ENCODE results near the gene CCDC83. TPM values are rescaled to one million over a fixed set of nuclear protein-coding genes. Genes with fewer than 3 reads are reported as not detected.

Gene CCDC83
- total RNA-seq, 2 donors from 2014 or later: not detected

DNA sequence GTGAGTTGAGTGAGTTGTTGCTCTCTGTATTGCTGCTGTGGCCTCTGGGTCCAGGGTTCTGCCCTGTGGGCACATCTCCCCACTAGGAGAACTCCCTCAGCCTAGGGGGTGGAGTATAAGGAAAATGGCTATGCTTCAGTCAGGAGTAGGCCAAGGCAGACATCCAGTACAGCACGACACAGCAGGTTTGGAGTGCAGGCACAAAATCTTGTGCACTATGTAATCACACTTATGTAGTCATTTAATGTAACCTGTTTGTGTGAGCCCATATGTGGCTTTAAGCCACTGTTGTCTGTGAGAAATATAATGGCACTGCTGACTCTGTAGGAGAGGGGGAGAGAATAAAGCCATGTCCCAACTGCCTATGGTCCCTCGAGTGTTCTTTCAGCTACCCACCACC, 90.1 kb downstream of the CCDC83 start:
- Histone ChIP-seq H3K27me3 (no peaks in the 10 kb centered on the region), H3K9ac (ENCODE audit: low read depth in 2 of 2, low read length in 2 of 2) (no peak overlapping the region), H3K27ac (no peak overlapping the region), H3K36me3 (no peaks in the 10 kb centered on the region), H3K4me3 (no peak overlapping the region), H3K4me1 (no peaks in the 10 kb centered on the region), H3K9me3 (no peaks in the 10 kb centered on the region)
- intact Hi-C loops (cut with DNase I): no loop called here
- no peak for DNase-seq
- TF ChIP-seq, protein P1, sequence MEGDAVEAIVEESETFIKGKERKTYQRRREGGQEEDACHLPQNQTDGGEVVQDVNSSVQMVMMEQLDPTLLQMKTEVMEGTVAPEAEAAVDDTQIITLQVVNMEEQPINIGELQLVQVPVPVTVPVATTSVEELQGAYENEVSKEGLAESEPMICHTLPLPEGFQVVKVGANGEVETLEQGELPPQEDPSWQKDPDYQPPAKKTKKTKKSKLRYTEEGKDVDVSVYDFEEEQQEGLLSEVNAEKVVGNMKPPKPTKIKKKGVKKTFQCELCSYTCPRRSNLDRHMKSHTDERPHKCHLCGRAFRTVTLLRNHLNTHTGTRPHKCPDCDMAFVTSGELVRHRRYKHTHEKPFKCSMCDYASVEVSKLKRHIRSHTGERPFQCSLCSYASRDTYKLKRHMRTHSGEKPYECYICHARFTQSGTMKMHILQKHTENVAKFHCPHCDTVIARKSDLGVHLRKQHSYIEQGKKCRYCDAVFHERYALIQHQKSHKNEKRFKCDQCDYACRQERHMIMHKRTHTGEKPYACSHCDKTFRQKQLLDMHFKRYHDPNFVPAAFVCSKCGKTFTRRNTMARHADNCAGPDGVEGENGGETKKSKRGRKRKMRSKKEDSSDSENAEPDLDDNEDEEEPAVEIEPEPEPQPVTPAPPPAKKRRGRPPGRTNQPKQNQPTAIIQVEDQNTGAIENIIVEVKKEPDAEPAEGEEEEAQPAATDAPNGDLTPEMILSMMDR (IDR thresholded peaks at IDR 0.05): no peak

DNA sequence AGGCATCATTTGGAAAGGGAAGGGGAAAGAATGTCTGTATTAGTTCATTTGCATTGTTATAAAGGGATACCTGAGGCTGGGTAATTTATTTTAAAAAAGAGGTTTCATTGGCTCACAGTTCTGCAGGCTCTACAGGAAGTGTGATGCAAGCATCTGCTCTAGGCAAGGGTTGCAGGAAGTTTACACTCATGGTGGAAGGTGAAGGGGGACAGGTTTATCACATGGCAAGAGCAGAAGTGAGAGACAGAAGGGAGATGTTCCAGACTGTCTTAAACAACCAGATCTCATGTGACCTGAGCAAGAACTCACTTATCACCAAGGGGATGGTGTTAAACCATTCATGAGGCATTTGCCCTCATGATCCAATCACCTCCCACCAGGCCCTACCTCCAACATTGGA, 90.6 kb downstream of the CCDC83 start:
- Histone ChIP-seq H3K27me3 (no peaks in the 10 kb centered on the region), H3K36me3 (no peaks in the 10 kb centered on the region), H3K4me3 (no peak overlapping the region), H3K9ac (ENCODE audit: low read depth in 2 of 2, low read length in 2 of 2) (no peak overlapping the region), H3K9me3 (no peaks in the 10 kb centered on the region), H3K27ac (no peak overlapping the region), H3K4me1 (no peaks in the 10 kb centered on the region)
- no peak for DNase-seq
- intact Hi-C loops (cut with DNase I): no loop called here
- TF ChIP-seq, protein P1 (IDR thresholded peaks at IDR 0.05): no peak

DNA sequence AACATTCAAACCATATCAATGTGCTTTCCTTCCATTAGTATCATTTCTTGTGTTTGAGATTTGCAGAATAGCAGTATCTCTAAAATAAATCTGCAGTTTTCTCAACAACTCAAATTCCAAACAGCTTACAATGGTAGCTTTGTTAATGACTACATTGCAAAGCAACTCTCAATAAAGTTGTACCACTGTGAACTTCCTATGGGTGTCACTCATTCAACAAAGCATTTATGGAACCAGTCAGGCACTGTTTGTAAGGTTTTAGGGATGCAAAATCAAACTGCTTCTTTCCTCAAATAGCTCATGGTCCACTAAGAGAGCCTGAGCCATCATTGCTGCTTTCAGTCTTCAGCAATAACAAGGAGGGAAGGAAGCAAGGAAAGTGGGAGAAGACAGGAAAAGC, 91.0 kb downstream of the CCDC83 start:
- no peaks in the 10 kb centered on the region for H3K9me3 ChIP-seq
- H3K9ac ChIP-seq (ENCODE audit: low read depth in 2 of 2, low read length in 2 of 2): no peak overlapping the region
- H3K4me3 ChIP-seq: no peak overlapping the region
- H3K27ac ChIP-seq: no peak overlapping the region
- H3K36me3 ChIP-seq: no peaks in the 10 kb centered on the region
- intact Hi-C loops (cut with DNase I): no loop called here
- TF ChIP-seq, protein P1 (IDR thresholded peaks at IDR 0.05): no peak
- no peaks in the 10 kb centered on the region for H3K27me3 ChIP-seq
- H3K4me1 ChIP-seq: no peaks in the 10 kb centered on the region
- no peak for DNase-seq

DNA sequence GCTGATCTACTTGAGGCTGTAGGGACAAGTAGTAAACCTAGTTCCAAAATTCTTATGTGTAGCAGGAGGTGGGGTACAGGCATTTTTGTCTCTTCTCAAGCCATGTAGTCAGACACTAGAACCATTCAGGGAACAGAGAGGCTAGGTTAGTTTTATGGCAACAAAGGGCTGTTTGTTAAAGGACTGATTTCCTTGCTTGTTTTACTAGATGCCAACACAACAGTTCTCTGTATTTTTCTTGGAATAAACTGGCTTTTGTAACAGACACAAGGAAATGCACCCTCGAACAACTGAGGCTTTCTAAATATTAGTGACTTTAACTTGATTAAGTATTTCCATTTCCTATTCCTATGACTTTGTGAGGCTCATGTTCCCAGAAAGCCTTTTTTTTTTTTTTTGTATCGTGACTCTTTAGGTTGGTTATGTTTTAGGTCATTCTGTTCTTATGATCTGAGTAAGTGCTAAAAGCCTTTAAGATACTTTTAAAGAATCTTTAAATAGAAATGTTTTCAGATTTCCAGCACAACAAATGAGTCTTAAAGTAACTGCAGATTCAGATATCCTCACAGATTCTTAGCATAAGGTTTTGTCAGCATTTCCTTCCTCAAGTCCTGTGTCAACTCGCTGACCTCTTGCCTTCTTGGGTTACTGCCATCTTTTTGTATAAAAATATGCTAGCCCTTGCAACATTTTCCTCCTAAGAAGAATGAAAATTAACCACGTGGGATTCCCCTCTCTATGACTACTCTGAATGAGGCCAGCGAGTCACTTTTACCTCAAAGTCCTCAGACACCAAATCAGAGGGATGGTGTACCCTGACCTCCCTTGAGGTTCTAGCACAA, 92.5 kb downstream of the CCDC83 start:
- TF ChIP-seq, protein P1 (IDR thresholded peaks at IDR 0.05): no peak
- Histone ChIP-seq H3K9me3 (no peaks in the 10 kb centered on the region), H3K4me1 (no peaks in the 10 kb centered on the region), H3K9ac (ENCODE audit: low read depth in 2 of 2, low read length in 2 of 2) (no peak overlapping the region), H3K27ac (no peak overlapping the region), H3K27me3 (no peaks in the 10 kb centered on the region), H3K4me3 (no peak overlapping the region), H3K36me3 (no peaks in the 10 kb centered on the region)
- no peak for DNase-seq
- intact Hi-C loops (cut with DNase I): no loop called here

DNA sequence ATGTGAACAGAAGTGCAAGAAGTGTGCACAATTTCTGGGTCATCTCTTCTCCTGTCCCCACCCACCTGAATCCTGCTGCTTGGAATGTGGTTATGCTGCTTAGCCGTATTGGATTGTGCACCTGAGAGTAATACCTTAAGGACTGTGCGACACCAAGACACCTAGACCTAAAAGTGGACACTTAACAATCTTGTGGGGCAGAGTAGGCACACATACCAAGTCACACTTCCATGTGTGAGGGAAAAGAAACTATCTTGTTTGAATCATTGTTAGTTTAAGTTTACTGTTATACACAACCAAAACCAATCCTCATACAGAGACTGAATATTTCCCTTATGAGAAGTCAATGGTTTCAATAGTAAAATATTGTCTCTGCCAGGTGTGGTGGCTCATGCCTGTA, 93.7 kb downstream of the CCDC83 start:
- Histone ChIP-seq H3K36me3 (no peaks in the 10 kb centered on the region), H3K27ac (no peak overlapping the region), H3K4me3 (no peak overlapping the region), H3K9ac (ENCODE audit: low read depth in 2 of 2, low read length in 2 of 2) (no peak overlapping the region), H3K4me1 (no peaks in the 10 kb centered on the region), H3K9me3 (no peaks in the 10 kb centered on the region), H3K27me3 (no peaks in the 10 kb centered on the region)
- TF ChIP-seq, protein P1 (IDR thresholded peaks at IDR 0.05): no peak
- no peak for DNase-seq
- intact Hi-C loops (cut with DNase I): no loop called here

All from colonic mucosa (tissue), 4 donors.